GM12878 (cell line): ENCODE results near the gene CDH9. TPM values are rescaled to one million over a fixed set of nuclear protein-coding genes. Genes with fewer than 3 reads are reported as not detected.

Experiments used
- ATAC-seq: fragments of 200-7000 bp; cut with Tn5 transposase; 3 replicates; pipeline ENCODE4 v1.9.1; 2020; ENCODE audit warnings: mild to moderate bottlenecking, moderate library complexity
- BruUV-seq: library from RNA; stranded (reverse); fragments of 400-500 nt; replicated peaks from 2 replicates; lab custom pipeline; 2021; lab: Mats Ljungman, UMichigan
- CTCF ChIA-PET: fragments of 300-600 bp; sonication (Branson Sonifier 250); formaldehyde crosslinking; extraction: SDS; loops from one replicate; lab custom pipeline; 2021; ENCODE audit warnings: inconsistent platforms; lab: Yijun Ruan, JAX
- POLR2A ChIA-PET: fragments of 350-600 bp; formaldehyde crosslinking; extraction: SDS; loops from one replicate; lab custom pipeline; 2021; ENCODE audit warnings: inconsistent platforms; lab: Charles Lee
- RAD21 ChIA-PET: fragments of 300-600 bp; sonication (Branson Sonifier 250); formaldehyde crosslinking; loops from one replicate; lab custom pipeline; 2023; ENCODE audit warnings: antibody characterized with exemption; ENCODE audit not compliant: unreplicated experiment; lab: Charles Lee
- SMC1A ChIA-PET: fragments of 300-600 bp; sonication (Branson Sonifier 250); formaldehyde crosslinking; loops from one replicate; lab custom pipeline; 2023; ENCODE audit not compliant: unreplicated experiment, uncharacterized antibody; lab: Charles Lee
- DNase-seq: peaks from one replicate; pipeline ENCODE4 v3.0.0-alpha.2; 2011; ENCODE audit warnings: low read depth, low spot score
- FAIRE-seq: peaks from 3 replicates; lab custom pipeline; 2011; peaks lifted over from hg19 to GRCh38; lab: Jason Lieb, UNC
- H2AFZ ChIP-seq: 2 replicates; pipeline ENCODE4 v1.6.0; 2011; ENCODE audit warnings: low read depth, low read length, control low read depth; ENCODE audit not compliant: control insufficient read depth
- H3K27ac ChIP-seq: 2 replicates; pipeline ENCODE4 v1.5.1; 2011; ENCODE audit warnings: control low read depth; ENCODE audit not compliant: control insufficient read depth, insufficient read depth
- H3K27me3 ChIP-seq, 2 experiments: replicated peaks in 1 of 2; 2 replicates each; pipeline versions ENCODE4 v1.6.0 to v1.6.1; 2011; ENCODE audit warnings: low read length in 1 of 2; ENCODE audit not compliant: control insufficient read depth in 2 of 2, insufficient read depth in 2 of 2
- H3K36me3 ChIP-seq, 2 experiments: 2 replicates each; pipeline ENCODE4 v1.5.1; 2011; ENCODE audit warnings: low read length in 1 of 2; ENCODE audit not compliant: control insufficient read depth in 2 of 2, insufficient read depth in 2 of 2
- H3K4me1 ChIP-seq: 2 replicates; pipeline ENCODE4 v1.6.1; 2011; ENCODE audit warnings: mild to moderate bottlenecking, low read length, moderate library complexity, mixed read lengths; ENCODE audit not compliant: control insufficient read depth, insufficient read depth
- H3K4me2 ChIP-seq: 2 replicates; pipeline ENCODE4 v1.6.0; 2011; ENCODE audit warnings: control low read depth; ENCODE audit not compliant: control insufficient read depth, insufficient read depth
- H3K4me3 ChIP-seq: fragments of 200-600 bp; sonication (generic); 2 replicates; pipeline ENCODE4 v1.5.1; 2016
- H3K79me2 ChIP-seq: 2 replicates; pipeline ENCODE4 v1.6.0; 2011; ENCODE audit warnings: low read length; ENCODE audit not compliant: control insufficient read depth, insufficient read depth
- H3K9ac ChIP-seq: 2 replicates; pipeline ENCODE4 v1.8.0; 2011; ENCODE audit warnings: low read length, control low read depth, mixed read lengths; ENCODE audit not compliant: control insufficient read depth, insufficient read depth
- H3K9me3 ChIP-seq: replicated peaks from 3 replicates; pipeline ENCODE4 v1.5.1; 2011; ENCODE audit warnings: mild to moderate bottlenecking, low read length; ENCODE audit not compliant: control insufficient read depth, insufficient read depth
- H4K20me1 ChIP-seq: 2 replicates; pipeline ENCODE4 v1.6.0; 2011; ENCODE audit not compliant: control insufficient read depth, insufficient read depth
- BRCA1 ChIP-seq: IDR thresholded peaks from 2 replicates; pipeline ENCODE4 v1.6.1; 2011; ENCODE audit warnings: low read depth, low read length, improper control_type of control experiment
- EED ChIP-seq: sonication (generic); IDR thresholded peaks from 2 replicates; pipeline ENCODE4 v1.6.1; 2016; ENCODE audit warnings: antibody characterized with exemption, low read depth
- EP300 ChIP-seq, 2 experiments: fragments of 150-350 bp in 1 of 2; IDR thresholded peaks; 2 replicates each; pipeline ENCODE4 v1.6.1; 2011 to 2012; ENCODE audit warnings: low read depth in 2 of 2, low read length in 2 of 2, borderline replicate concordance in 1 of 2, improper control_type of control experiment in 1 of 2, inconsistent platforms in 1 of 2; ENCODE audit not compliant: control insufficient read depth in 1 of 2
- ETV6 ChIP-seq, 2 experiments: fragments of 450-650 bp in 1 of 2; IDR thresholded peaks in 1 of 2; conservative IDR thresholded peaks in 1 of 2; 2 replicates each; pipeline ENCODE4 v1.6.1; 2014; ENCODE audit warnings: antibody characterized with exemption in 1 of 2, borderline replicate concordance in 1 of 2, low read depth in 1 of 2, mild to moderate bottlenecking in 1 of 2, moderate library complexity in 1 of 2
- JUND ChIP-seq: IDR thresholded peaks from 2 replicates; pipeline ENCODE4 v1.6.1; 2012; ENCODE audit warnings: low read depth, mild to moderate bottlenecking, low read length, improper control_type of control experiment, moderate library complexity
- MTA3 ChIP-seq: IDR thresholded peaks from 2 replicates; pipeline ENCODE4 v1.6.1; 2012; ENCODE audit warnings: low read length, inconsistent platforms, borderline replicate concordance
- NFYA ChIP-seq: IDR thresholded peaks from 2 replicates; pipeline ENCODE4 v1.6.1; 2011; ENCODE audit warnings: low read depth, mild to moderate bottlenecking, low read length, improper control_type of control experiment, borderline replicate concordance
- YBX1 ChIP-seq: fragments of 450-650 bp; IDR thresholded peaks from 2 replicates; pipeline ENCODE4 v1.6.1; 2016; ENCODE audit warnings: antibody characterized with exemption
- ZBTB40 ChIP-seq: fragments of 450-650 bp; IDR thresholded peaks from 2 replicates; pipeline ENCODE4 v1.6.1; 2016; ENCODE audit warnings: mild to moderate bottlenecking, moderate library complexity, borderline replicate concordance
- ZNF274 ChIP-seq: IDR thresholded peaks from one replicate; pipeline ENCODE4 v1.8.0; 2011; ENCODE audit not compliant: insufficient read length, insufficient read depth
- ZZZ3 ChIP-seq: IDR thresholded peaks from 2 replicates; pipeline ENCODE4 v1.6.1; 2011; ENCODE audit warnings: low read depth; ENCODE audit not compliant: control insufficient read depth, insufficient read length
- in situ Hi-C: fragments of 300-500 bp; cut with MboI; formaldehyde crosslinking; loops from 9 replicates; pipeline ENCODE4 v1.14.3; 2018; ENCODE audit warnings: mixed read lengths
- intact Hi-C: fragments of 100-400 bp; cut with micrococcal nuclease; formaldehyde crosslinking; loops from one replicate; pipeline ENCODE4 v1.14.2; 2022; ENCODE audit not compliant: unreplicated experiment
- polyA plus RNA-seq, 11 experiments: library from polyadenylated mRNA; depleted of rRNA in 4 of 11; unstranded in 6 of 11; stranded (reverse) in 5 of 11; fragments of >200 nt; fragmentation: Nextera tagmentation in 4 of 11; fragmentation: Illumina TruSeq in 1 of 11; extraction: Ambion mirVana in 4 of 11; extraction: Trizol in 1 of 11; gene quantifications; 1 replicate in 1 of 11; 2 replicates in 10 of 11; pipeline versions ENCODE4 v1.2.1 to v1.2.3, GENCODE V29; 2011 to 2016; ENCODE audit warnings: inconsistent platforms in 2 of 11, missing spikeins in 2 of 11, low read depth in 1 of 11
- total RNA-seq, 4 experiments: library from RNA; depleted of rRNA in 3 of 4; stranded (reverse); fragments of >200 nt in 3 of 4; fragmentation: Illumina TruSeq in 1 of 4; extraction: Trizol in 1 of 4; gene quantifications; 2 replicates each; pipeline versions ENCODE4 v1.2.1 to v1.2.3, GENCODE V29; 2013 to 2021
- TF ChIP-seq, protein P1 (sequence below): fragments of 450-650 bp; conservative IDR thresholded peaks from 2 replicates; pipeline ENCODE4 v1.6.1; 2017; ENCODE audit warnings: mild to moderate bottlenecking, moderate library complexity
- TF ChIP-seq, protein P2 (sequence below): IDR thresholded peaks from 2 replicates; pipeline ENCODE4 v1.6.1; 2011; ENCODE audit warnings: mild to moderate bottlenecking, low read depth, low read length, moderate library complexity; ENCODE audit not compliant: insufficient replicate concordance

The CDH9 gene
- total and polyA plus RNA-seq, 10 of the 15 experiments (the other 5 are each of a cell fraction or from before 2014, with no cell fraction given), result not detected

- TF ChIP-seq, protein P1, sequence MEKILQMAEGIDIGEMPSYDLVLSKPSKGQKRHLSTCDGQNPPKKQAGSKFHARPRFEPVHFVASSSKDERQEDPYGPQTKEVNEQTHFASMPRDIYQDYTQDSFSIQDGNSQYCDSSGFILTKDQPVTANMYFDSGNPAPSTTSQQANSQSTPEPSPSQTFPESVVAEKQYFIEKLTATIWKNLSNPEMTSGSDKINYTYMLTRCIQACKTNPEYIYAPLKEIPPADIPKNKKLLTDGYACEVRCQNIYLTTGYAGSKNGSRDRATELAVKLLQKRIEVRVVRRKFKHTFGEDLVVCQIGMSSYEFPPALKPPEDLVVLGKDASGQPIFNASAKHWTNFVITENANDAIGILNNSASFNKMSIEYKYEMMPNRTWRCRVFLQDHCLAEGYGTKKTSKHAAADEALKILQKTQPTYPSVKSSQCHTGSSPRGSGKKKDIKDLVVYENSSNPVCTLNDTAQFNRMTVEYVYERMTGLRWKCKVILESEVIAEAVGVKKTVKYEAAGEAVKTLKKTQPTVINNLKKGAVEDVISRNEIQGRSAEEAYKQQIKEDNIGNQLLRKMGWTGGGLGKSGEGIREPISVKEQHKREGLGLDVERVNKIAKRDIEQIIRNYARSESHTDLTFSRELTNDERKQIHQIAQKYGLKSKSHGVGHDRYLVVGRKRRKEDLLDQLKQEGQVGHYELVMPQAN, result no peak
- TF ChIP-seq MTA3 (no peak), ZZZ3 (no peak), YBX1 (no peak), EED (no peak), NFYA (no peak)
- TF ChIP-seq, protein P2, sequence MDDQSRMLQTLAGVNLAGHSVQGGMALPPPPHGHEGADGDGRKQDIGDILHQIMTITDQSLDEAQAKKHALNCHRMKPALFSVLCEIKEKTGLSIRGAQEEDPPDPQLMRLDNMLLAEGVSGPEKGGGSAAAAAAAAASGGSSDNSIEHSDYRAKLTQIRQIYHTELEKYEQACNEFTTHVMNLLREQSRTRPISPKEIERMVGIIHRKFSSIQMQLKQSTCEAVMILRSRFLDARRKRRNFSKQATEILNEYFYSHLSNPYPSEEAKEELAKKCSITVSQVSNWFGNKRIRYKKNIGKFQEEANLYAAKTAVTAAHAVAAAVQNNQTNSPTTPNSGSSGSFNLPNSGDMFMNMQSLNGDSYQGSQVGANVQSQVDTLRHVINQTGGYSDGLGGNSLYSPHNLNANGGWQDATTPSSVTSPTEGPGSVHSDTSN, result no peak
Measured at GRCh38 chr5:27008604-27009539, 29.5 kb downstream of the CDH9 start (continued).

GRCh38 chr5:27007121-27007520 lies 31.3 kb downstream of the CDH9 start:
- DNase-seq (no peak), FAIRE-seq (no peak), ATAC-seq (no peak)
- H3K9me3 ChIP-seq, result no peaks in the 10 kb centered on the region
- ChIA-PET RAD21 (no interaction called here), SMC1A (interaction anchor here (1.7 kb wide), 1 partner anchor 10 kb away, joined by 7 read pairs; no protein-coding TSS in a partner anchor), POLR2A (no interaction called here), CTCF (no interaction called here)
- H3K4me1 ChIP-seq, result no peaks in the 10 kb centered on the region
- H3K79me2 ChIP-seq, result no peaks in the 10 kb centered on the region
- no peak overlapping the region for H3K4me2 ChIP-seq
- H3K27me3 ChIP-seq, result no peaks in the 10 kb centered on the region
- no peaks in the 10 kb centered on the region for H3K36me3 ChIP-seq
- in situ Hi-C loops (no loop called here), intact Hi-C loops (no loop called here)
- H4K20me1 ChIP-seq, result no peaks in the 10 kb centered on the region
- no peak overlapping the region for H2AFZ ChIP-seq
- no peak for TF ChIP-seq ETV6 (conservative IDR thresholded peaks at IDR 0.05 in 1 of 2, IDR thresholded peaks at IDR 0.05 in 1 of 2; ENCODE audit: borderline replicate concordance in 1 of 2, low read depth in 1 of 2)
- TF ChIP-seq YBX1, result no peak
- TF ChIP-seq JUND, result no peak
- no peak for TF ChIP-seq EP300 (IDR thresholded peaks at IDR 0.05; ENCODE audit: borderline replicate concordance in 1 of 2, control insufficient read depth in 1 of 2, low read depth in 2 of 2, low read length in 2 of 2)
- no peak for TF ChIP-seq ZBTB40
- TF ChIP-seq BRCA1, result no peak
- no peak for TF ChIP-seq ZNF274
- H3K9ac ChIP-seq, result no peak overlapping the region
- H3K4me3 ChIP-seq, result no peak overlapping the region
- no peak overlapping the region for H3K27ac ChIP-seq
- no TSS peak for BruUV-seq
